ENCODE results near the gene GAPT.

DNA sequence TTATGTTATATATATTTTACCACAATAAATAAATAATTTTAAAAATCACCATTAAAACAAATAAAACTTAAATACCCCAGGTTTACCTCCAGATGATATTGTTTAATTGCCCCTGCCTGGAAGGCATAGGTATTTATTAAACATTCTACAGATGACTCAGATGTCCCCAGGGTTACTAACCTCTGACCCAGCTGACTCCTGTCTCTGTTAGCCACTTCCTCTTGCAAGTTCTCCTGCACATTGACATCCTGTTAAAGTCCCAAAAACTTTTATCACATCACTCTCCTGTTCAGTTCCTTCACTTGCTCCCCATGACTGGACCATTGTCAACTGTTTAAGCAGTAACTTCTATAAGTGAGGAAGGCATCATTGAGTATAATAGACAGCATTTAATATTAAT is 54.7 kb downstream of the GAPT start:
- no peak for TF ChIP-seq POLR2A (IDR thresholded peaks at IDR 0.05)
- TF ChIP-seq, protein P1, sequence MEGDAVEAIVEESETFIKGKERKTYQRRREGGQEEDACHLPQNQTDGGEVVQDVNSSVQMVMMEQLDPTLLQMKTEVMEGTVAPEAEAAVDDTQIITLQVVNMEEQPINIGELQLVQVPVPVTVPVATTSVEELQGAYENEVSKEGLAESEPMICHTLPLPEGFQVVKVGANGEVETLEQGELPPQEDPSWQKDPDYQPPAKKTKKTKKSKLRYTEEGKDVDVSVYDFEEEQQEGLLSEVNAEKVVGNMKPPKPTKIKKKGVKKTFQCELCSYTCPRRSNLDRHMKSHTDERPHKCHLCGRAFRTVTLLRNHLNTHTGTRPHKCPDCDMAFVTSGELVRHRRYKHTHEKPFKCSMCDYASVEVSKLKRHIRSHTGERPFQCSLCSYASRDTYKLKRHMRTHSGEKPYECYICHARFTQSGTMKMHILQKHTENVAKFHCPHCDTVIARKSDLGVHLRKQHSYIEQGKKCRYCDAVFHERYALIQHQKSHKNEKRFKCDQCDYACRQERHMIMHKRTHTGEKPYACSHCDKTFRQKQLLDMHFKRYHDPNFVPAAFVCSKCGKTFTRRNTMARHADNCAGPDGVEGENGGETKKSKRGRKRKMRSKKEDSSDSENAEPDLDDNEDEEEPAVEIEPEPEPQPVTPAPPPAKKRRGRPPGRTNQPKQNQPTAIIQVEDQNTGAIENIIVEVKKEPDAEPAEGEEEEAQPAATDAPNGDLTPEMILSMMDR (IDR thresholded peaks at IDR 0.05) = no peak

All from sigmoid colon (tissue), 3 donors.